Tibial nerve (tissue), 4 donors: ENCODE data around the gene TMEM120B. TPM values are rescaled to one million over a fixed set of nuclear protein-coding genes. Genes with fewer than 3 reads are reported as not detected.
"Not testable (repeated sequence)": the region's sequence is repeated elsewhere in the genome, so short reads cannot be mapped to it uniquely, and the experiment has no call there.

ENCODE experiments used
- DNase-seq, 2 donors: peaks; one replicate each; pipeline ENCODE4 v3.0.0-alpha.2; 2019; ENCODE audit warnings: low spot score in 2 of 2
- H3K27ac ChIP-seq, 4 donors: fragments of 200-600 bp; sonication (generic) in 3 of 4; one replicate each; pipeline ENCODE4 v1.5.1; 2017 to 2019; ENCODE audit warnings: mild to moderate bottlenecking in 1 of 4
- H3K27me3 ChIP-seq, 2 donors: fragments of 200-600 bp; sonication (generic) in 1 of 2; one replicate each; pipeline versions ENCODE4 v1.5.1 to v1.6.0; 2017 to 2019
- H3K36me3 ChIP-seq, 3 donors: fragments of 200-600 bp; sonication (generic); one replicate each; pipeline ENCODE4 v1.5.1; 2018 to 2019
- H3K4me1 ChIP-seq, 4 donors: fragments of 200-600 bp; sonication (generic) in 3 of 4; one replicate each; pipeline ENCODE4 v1.5.1; 2017 to 2019
- H3K4me3 ChIP-seq, 4 donors: fragments of 200-600 bp; sonication (generic) in 3 of 4; one replicate each; pipeline ENCODE4 v1.5.1; 2017 to 2019; ENCODE audit warnings: mild to moderate bottlenecking in 1 of 4, moderate library complexity in 1 of 4
- H3K9me3 ChIP-seq, 4 donors: fragments of 200-600 bp; sonication (generic) in 3 of 4; one replicate each; pipeline ENCODE4 v1.5.1; 2017 to 2019
- CTCF ChIP-seq, 5 experiments: fragments of 200-600 bp in 3 of 5; fragments of 450-650 bp in 2 of 5; sonication (generic) in 3 of 5; IDR thresholded peaks; one replicate each; pipeline ENCODE4 v1.5.1; 2016 to 2019; ENCODE audit warnings: antibody characterized with exemption in 5 of 5, mild to moderate bottlenecking in 3 of 5, moderate library complexity in 2 of 5
- EP300 ChIP-seq, 2 donors: sonication (generic); formaldehyde crosslinking; IDR thresholded peaks; one replicate each; pipeline ENCODE4 v1.6.1; 2017; ENCODE audit warnings: antibody characterized with exemption in 2 of 2, mild to moderate bottlenecking in 1 of 2
- POLR2A ChIP-seq, 2 donors: fragments of 450-650 bp; IDR thresholded peaks; one replicate each; pipeline ENCODE4 v1.6.1; 2017; ENCODE audit warnings: antibody characterized with exemption in 2 of 2, mild to moderate bottlenecking in 2 of 2, moderate library complexity in 2 of 2
- WGBS, 2 donors: methylation state at CpG; one replicate each; pipeline ENCODE4 v1.1.5; 2018; 5-methylcytosine and 5-hydroxymethylcytosine counted together
- total RNA-seq, 4 donors: library from RNA; depleted of rRNA; stranded (reverse); fragments of >200 nt; gene quantifications; one replicate each; pipeline ENCODE4 v1.1.0, GENCODE V29; 2016

The TMEM120B gene
- total RNA-seq, 4 donors from 2014 or later = 10.1 to 13.9 (median 11.5) TPM

DNA sequence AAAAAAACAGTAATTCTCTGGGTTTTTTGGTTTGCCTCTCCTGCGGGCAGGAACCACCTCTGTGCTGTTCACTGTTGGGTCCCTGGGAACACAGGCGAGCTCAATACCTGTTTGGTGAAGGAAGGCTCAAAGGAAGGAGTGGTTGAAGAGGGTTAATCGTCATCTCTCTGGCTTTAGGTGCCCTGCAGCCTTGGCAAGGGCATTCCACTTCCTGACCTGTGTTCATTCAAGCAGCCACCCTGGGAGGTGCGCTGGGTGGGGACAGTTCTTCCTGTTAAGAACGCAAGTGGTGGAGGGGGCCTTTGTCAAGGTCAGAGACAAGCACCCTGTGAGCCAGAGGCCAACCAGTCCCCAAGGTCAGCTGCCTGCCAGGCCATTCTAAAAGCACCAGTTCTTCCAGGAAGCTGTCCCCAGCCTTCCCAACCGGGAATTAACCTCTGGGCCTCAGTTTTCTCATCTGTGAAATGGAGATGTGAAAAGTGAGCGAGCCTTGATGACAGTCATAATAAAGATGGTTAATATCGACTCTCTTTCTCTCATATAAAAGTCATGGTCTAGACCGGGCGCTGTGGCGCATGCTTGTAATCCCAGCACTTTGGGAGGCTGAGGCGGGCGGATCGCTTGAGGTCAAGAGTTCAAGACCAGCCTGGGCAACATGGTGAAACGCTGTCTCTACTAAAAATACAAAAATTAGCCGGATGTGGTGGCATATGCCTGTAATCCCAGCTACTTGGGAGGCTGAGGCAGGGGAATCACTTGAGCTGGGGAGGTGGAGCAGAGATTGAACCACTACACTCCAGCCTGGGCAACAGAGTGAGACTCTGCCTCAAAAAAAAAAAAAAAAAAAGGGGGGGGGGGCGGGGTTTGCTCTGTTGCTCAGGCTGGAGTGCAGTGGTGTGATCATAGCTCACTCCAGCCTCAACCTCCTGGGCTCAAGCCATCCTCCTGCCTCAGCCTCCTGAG, 74.8 kb downstream of the TMEM120B start:
- H3K36me3 ChIP-seq = peaks cover 0 to 3% (median 0%) of the 10 kb centered on the region in 3 donors
- no peaks in the 10 kb centered on the region for H3K27me3 ChIP-seq
- DNase-seq = no peak
- H3K4me1 ChIP-seq = peaks cover 0 to 36% (median 12%) of the 10 kb centered on the region in 4 donors
- H3K9me3 ChIP-seq = no peaks in the 10 kb centered on the region
- WGBS, 2 donors = 77 to 83% methylated on average over 16 to 17 of the region's 17 CpGs
- H3K4me3 ChIP-seq = no peak overlapping the region
- peak overlapping the region in 1 of 4 donors; percentile 64 for H3K27ac ChIP-seq
- no peak for TF ChIP-seq EP300 (IDR thresholded peaks at IDR 0.05)
- no peak for TF ChIP-seq CTCF (IDR thresholded peaks at IDR 0.05)
- no peak for TF ChIP-seq POLR2A (IDR thresholded peaks at IDR 0.05)

GRCh38 chr12:121788176-121788818, 75.7 kb downstream of the TMEM120B start:
- no peak overlapping the region for H3K4me3 ChIP-seq
- H3K4me1 ChIP-seq = peaks cover 0 to 34% (median 17%) of the 10 kb centered on the region in 4 donors
- H3K27ac ChIP-seq = peak overlapping the region in 1 of 4 donors; percentile 88
- H3K9me3 ChIP-seq = no peaks in the 10 kb centered on the region
- no peaks in the 10 kb centered on the region for H3K27me3 ChIP-seq
- WGBS, 2 donors = 81 to 87% methylated on average over 7 of the region's 7 CpGs
- H3K36me3 ChIP-seq = peaks cover 0 to 3% (median 0%) of the 10 kb centered on the region in 3 donors
- no peak for TF ChIP-seq POLR2A (IDR thresholded peaks at IDR 0.05)
- no peak for TF ChIP-seq EP300 (IDR thresholded peaks at IDR 0.05)
- DNase-seq = no peak

GRCh38 chr12:121789233-121789781, 76.8 kb downstream of the TMEM120B start:
- H3K9me3 ChIP-seq = no peaks in the 10 kb centered on the region
- peaks cover 0 to 39% (median 20%) of the 10 kb centered on the region in 4 donors for H3K4me1 ChIP-seq
- H3K27ac ChIP-seq = peak overlapping the region in 2 of 4 donors; percentile 23 to 88
- H3K36me3 ChIP-seq = peaks cover 0 to 3% (median 0%) of the 10 kb centered on the region in 3 donors
- 63 to 64% methylated on average over 12 to 13 of the region's 13 CpGs for WGBS, 2 donors
- H3K27me3 ChIP-seq = no peaks in the 10 kb centered on the region
- H3K4me3 ChIP-seq = peak overlapping the region in 2 of 4 donors; percentile 4 to 18
- TF ChIP-seq POLR2A (IDR thresholded peaks at IDR 0.05) (no peak), CTCF (IDR thresholded peaks at IDR 0.05) (peak in 1 of 5 experiments; percentile 5)
- no peak for DNase-seq

DNA sequence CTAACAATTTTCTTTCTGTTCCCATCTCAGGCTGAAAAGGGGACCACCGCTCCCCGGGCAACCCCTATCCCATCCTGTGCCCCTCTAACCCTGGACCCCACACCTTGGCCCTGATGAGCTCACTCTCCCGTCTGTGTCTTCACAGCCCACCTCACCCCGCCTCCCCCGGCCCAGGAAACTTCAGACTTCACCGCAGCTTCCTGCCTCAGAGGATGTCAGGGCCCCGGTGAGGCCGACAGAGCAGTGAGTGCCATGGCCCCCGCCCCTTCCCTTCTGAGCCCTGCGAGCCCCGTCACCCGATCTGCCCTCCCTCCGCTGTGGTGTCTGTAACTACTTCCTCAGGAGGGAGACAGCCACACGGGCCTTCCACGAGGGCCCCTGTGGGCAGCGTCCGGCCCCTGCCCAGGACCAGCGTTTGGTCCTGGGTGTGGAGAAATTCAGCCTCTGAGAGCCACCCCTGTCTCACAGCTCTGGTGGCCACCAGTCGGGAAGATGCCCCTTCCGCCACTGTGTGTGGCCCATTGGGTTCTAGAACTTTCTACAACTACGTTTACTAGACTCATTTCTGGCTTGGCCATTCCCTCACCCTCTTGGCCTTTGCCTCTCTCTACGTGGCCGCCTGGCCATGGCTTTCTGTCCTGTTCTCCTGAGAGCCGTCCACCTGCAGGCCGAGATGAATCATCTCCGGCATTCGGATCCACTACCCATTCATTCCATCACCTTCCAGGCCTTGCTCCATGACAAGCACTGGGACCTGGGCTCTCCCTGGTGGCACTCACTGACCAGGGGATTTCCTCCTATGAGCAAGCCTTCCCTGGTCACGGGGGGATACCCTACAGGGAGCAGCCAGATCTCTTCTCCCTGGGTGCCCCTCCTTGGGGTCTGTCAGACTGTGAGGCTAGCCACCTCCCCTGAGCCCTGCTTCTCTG, 77.5 kb downstream of the TMEM120B start:
- Histone ChIP-seq H3K36me3 (peaks cover 0 to 3% (median 0%) of the 10 kb centered on the region in 3 donors), H3K27ac (peak overlapping the region in 3 of 4 donors; percentile 13 to 88 (median 23)), H3K4me3 (peak overlapping the region in 2 of 4 donors; percentile 4 to 18), H3K9me3 (no peaks in the 10 kb centered on the region), H3K27me3 (no peaks in the 10 kb centered on the region), H3K4me1 (peaks cover 0 to 46% (median 23%) of the 10 kb centered on the region in 4 donors)
- 53% methylated on average over 28 of the region's 28 CpGs for WGBS, 2 donors
- peak in 1 of 2 donors; percentile 41 for DNase-seq
- TF ChIP-seq CTCF (IDR thresholded peaks at IDR 0.05) = no peak
- peak in 1 of 2 donors; percentile 6 for TF ChIP-seq EP300 (IDR thresholded peaks at IDR 0.05)
- peak in 1 of 2 donors; percentile 12 for TF ChIP-seq POLR2A (IDR thresholded peaks at IDR 0.05)

DNA sequence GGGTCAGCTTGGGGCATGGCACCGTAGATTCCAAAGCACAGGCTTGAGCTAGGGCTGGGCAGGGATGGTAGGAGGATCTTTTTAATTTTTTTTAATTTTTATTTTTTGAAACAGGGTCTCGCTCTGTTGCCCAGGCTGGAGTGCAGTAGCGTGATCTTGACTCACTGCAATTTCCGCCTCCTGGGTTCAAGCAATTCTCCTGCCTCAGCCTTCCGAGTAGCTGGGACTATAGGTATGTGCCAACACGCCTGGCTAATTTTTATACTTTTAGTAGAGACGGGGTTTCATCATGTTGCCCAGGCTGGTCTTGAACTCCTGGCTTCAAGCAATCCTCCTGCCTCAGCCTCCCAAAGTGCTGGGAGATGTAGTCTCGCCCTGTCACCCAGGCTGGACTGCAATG, 78.2 kb downstream of the TMEM120B start:
- not testable (repeated sequence) for DNase-seq, H3K4me3 ChIP-seq, H3K36me3 ChIP-seq, H3K27me3 ChIP-seq, H3K9me3 ChIP-seq
- 96% methylated on average over 8 of the region's 8 CpGs for WGBS, 2 donors
- Histone ChIP-seq H3K4me1 (peaks cover 0 to 53% (median 30%) of the 10 kb centered on the region in 4 donors), H3K27ac (peak overlapping the region in 1 of 4 donors; percentile 88)
